Lung (tissue), 12 donors: ENCODE results near the gene SNTN. TPM values are rescaled to one million over a fixed set of nuclear protein-coding genes. Genes with fewer than 3 reads are reported as not detected.

Experiments
- ATAC-seq: fragments of 200-7000 bp; cut with Tn5 transposase; one replicate; pipeline ENCODE4 v1.9.1; 2020; ENCODE audit warnings: moderate number of reproducible peaks; ENCODE audit not compliant: insufficient read depth, low FRiP score
- DNase-seq, 3 donors: peaks; one replicate each; pipeline ENCODE4 v3.0.0-alpha.2; 2013 to 2017
- H3K27ac ChIP-seq, 2 donors: one replicate each; pipeline ENCODE4 v1.5.1; 2013; ENCODE audit warnings: mild to moderate bottlenecking in 2 of 2, moderate library complexity in 2 of 2, control low read depth in 1 of 2, inconsistent platforms in 1 of 2, low read depth in 1 of 2, low read length in 1 of 2
- H3K27me3 ChIP-seq, 3 donors: one replicate each; pipeline ENCODE4 v1.5.1; 2013; ENCODE audit warnings: low read length in 2 of 3; ENCODE audit not compliant: control insufficient read depth in 3 of 3, insufficient read depth in 3 of 3
- H3K36me3 ChIP-seq, 4 donors: one replicate each; pipeline ENCODE4 v1.5.1; 2013; ENCODE audit warnings: low read length in 4 of 4, mild to moderate bottlenecking in 1 of 4, moderate library complexity in 1 of 4; ENCODE audit not compliant: control insufficient read depth in 4 of 4, insufficient read depth in 4 of 4
- H3K4me1 ChIP-seq, 5 donors: one replicate each; pipeline ENCODE4 v1.5.1; 2013; ENCODE audit warnings: low read length in 5 of 5, mild to moderate bottlenecking in 2 of 5, moderate library complexity in 1 of 5; ENCODE audit not compliant: control insufficient read depth in 5 of 5, insufficient read depth in 5 of 5
- H3K4me3 ChIP-seq: one replicate; pipeline ENCODE4 v1.5.1; 2013; ENCODE audit warnings: mild to moderate bottlenecking, control low read depth, moderate library complexity
- H3K9ac ChIP-seq, 2 donors: one replicate each; pipeline ENCODE4 v1.5.1; 2013; ENCODE audit warnings: low read length in 2 of 2, control low read depth in 1 of 2; ENCODE audit not compliant: insufficient read depth in 1 of 2
- H3K9me3 ChIP-seq, 4 donors: one replicate each; pipeline ENCODE4 v1.5.1; 2013; ENCODE audit warnings: low read length in 3 of 4, mild to moderate bottlenecking in 1 of 4, moderate library complexity in 1 of 4; ENCODE audit not compliant: control insufficient read depth in 4 of 4, insufficient read depth in 3 of 4
- CTCF ChIP-seq: IDR thresholded peaks from 2 replicates; pipeline ENCODE4 v1.5.1; 2012; ENCODE audit warnings: mild to moderate bottlenecking; ENCODE audit errors: control extremely low read depth, extremely low read depth
- WGBS, 2 donors: extraction: QIAGEN DNeasy Blood & Tissue Kit; methylation state at CpG; one replicate each; pipeline ENCODE4 v1.1.7; 2013; 5-methylcytosine and 5-hydroxymethylcytosine counted together
- polyA plus RNA-seq, 2 donors: library from polyadenylated mRNA; stranded (reverse); fragments of 200-250 nt; gene quantifications; one replicate each; pipeline ENCODE4 v1.2.1, GENCODE V29; 2013
- total RNA-seq, 2 donors: library from RNA; depleted of rRNA in 1 of 2; stranded (reverse); fragments of >200 nt in 1 of 2; gene quantifications; one replicate each; pipeline ENCODE4 v1.2.1, GENCODE V29; 2014 to 2021
- donor health status: control.
- donor health status: control.
- donor health status: Bipolar disorder and iron deficiency.
- donor health status: healthy.
- donor health status: DM: yes; HTN: yes; CAD: no.

Gene SNTN
- total and polyA plus RNA-seq, 4 donors: 20.1 to 51.0 (median 32.3) TPM

- no peaks in the 10 kb centered on the region for H3K27me3 ChIP-seq
- no peak overlapping the region for H3K9ac ChIP-seq
- H3K4me3 ChIP-seq: no peak overlapping the region
- no peaks in the 10 kb centered on the region for H3K4me1 ChIP-seq
- H3K27ac ChIP-seq: no peak overlapping the region
- H3K36me3 ChIP-seq: no peaks in the 10 kb centered on the region
- H3K9me3 ChIP-seq: no peaks in the 10 kb centered on the region
- DNase-seq (no peak), ATAC-seq (no peak)
- WGBS, 2 donors: 92 to 93% methylated on average over 2 of the region's 2 CpGs
- no peak for TF ChIP-seq CTCF
These were observed 32.9 kb downstream of the SNTN start for GRCh38 chr3:63685340-63685739.

GRCh38 chr3:63687278-63688225 lies 35.1 kb downstream of the SNTN start:
- no peak for TF ChIP-seq CTCF
- 75 to 85% methylated on average over 9 of the region's 9 CpGs for WGBS, 2 donors
- H3K27me3 ChIP-seq: no peaks in the 10 kb centered on the region
- H3K9me3 ChIP-seq: peaks cover 0 to 3% (median 0%) of the 10 kb centered on the region in 4 donors
- H3K4me1 ChIP-seq: no peaks in the 10 kb centered on the region
- no peak for ATAC-seq
- no peaks in the 10 kb centered on the region for H3K36me3 ChIP-seq
- DNase-seq: peak; percentile 3 to 14 (median 5)
- H3K9ac ChIP-seq: no peak overlapping the region
- no peak overlapping the region for H3K4me3 ChIP-seq
- no peak overlapping the region for H3K27ac ChIP-seq

GRCh38 chr3:63689285-63689684 lies 36.8 kb downstream of the SNTN start:
- ATAC-seq: no peak
- Histone ChIP-seq H3K27me3 (no peaks in the 10 kb centered on the region), H3K9me3 (peaks cover 0 to 5% (median 1%) of the 10 kb centered on the region in 4 donors), H3K9ac (no peak overlapping the region), H3K36me3 (no peaks in the 10 kb centered on the region), H3K4me1 (no peaks in the 10 kb centered on the region), H3K4me3 (no peak overlapping the region), H3K27ac (no peak overlapping the region)
- no peak for TF ChIP-seq CTCF
- 47 to 65% methylated on average over 1 of the region's 1 CpG for WGBS, 2 donors
- DNase-seq: no peak
